Stimulated activated effector memory CD8-positive, alpha-beta T cell treated with anti-CD3 and anti-CD28 coated beads, Interleukin-12 subunit alpha, Interleukin-12 subunit beta, amount 100 ng/mL, for 72 hours (primary cell): ENCODE data around the gene LLCFC1.

Experiments
- ATAC-seq: fragments of 150-1000 bp; cut with Tn5 transposase; 2 replicates; pipeline ENCODE4 v1.10.0; 2021
- DNase-seq, 2 donors: peaks; one replicate each; pipeline ENCODE4 v3.0.0; 2021 to 2022; ENCODE audit warnings: low spot score in 2 of 2
- H3K27ac Mint-ChIP-seq: one replicate; pipeline ENCODE4 v1.8.0; 2022; ENCODE audit warnings: mild to moderate bottlenecking, mixed read lengths
- H3K36me3 Mint-ChIP-seq: one replicate; pipeline ENCODE4 v1.8.0; 2022; ENCODE audit warnings: mild to moderate bottlenecking, mixed read lengths
- H3K4me1 Mint-ChIP-seq: one replicate; pipeline ENCODE4 v1.8.0; 2022; ENCODE audit warnings: mixed read lengths
- H3K4me3 Mint-ChIP-seq: one replicate; pipeline ENCODE4 v1.8.0; 2022; ENCODE audit warnings: mild to moderate bottlenecking, mixed read lengths
- H3K9me3 Mint-ChIP-seq: one replicate; pipeline ENCODE4 v1.8.0; 2022; ENCODE audit warnings: mixed read lengths

The LLCFC1 gene

GRCh38 chr7:142948603-142949002, 9.3 kb downstream of the LLCFC1 start:
- H3K27ac Mint-ChIP-seq = no peak overlapping the region
- DNase-seq (no peak), ATAC-seq (no peak)
- H3K9me3 Mint-ChIP-seq = peaks cover under 1% of the 10 kb centered on the region
- H3K36me3 Mint-ChIP-seq = no peaks in the 10 kb centered on the region
- no peaks in the 10 kb centered on the region for H3K4me1 Mint-ChIP-seq
- no peak overlapping the region for H3K4me3 Mint-ChIP-seq

DNA sequence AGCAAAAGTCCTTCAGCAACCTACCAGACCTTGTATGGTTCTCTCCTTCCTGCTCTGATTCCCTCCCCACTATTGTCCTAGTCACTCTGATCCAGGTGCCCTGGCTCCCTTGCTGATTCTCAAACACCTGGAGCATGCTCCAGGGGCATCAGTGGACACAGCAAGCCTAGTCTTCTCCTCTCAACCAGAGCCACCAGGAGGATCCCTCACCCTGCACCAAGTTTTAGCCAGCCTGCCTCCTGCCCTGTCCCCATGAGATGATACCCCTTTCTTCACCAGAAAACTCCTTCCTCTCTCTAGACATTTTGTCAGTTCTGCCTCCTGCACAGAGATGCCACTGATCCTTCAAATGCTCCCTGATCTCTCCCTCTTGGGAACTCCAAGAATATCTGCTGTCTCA, 11.0 kb downstream of the LLCFC1 start:
- H3K9me3 Mint-ChIP-seq = peaks cover 9% of the 10 kb centered on the region
- DNase-seq (no peak), ATAC-seq (no peak)
- no peaks in the 10 kb centered on the region for H3K4me1 Mint-ChIP-seq
- H3K27ac Mint-ChIP-seq = no peak overlapping the region
- H3K36me3 Mint-ChIP-seq = no peaks in the 10 kb centered on the region
- no peak overlapping the region for H3K4me3 Mint-ChIP-seq

DNA sequence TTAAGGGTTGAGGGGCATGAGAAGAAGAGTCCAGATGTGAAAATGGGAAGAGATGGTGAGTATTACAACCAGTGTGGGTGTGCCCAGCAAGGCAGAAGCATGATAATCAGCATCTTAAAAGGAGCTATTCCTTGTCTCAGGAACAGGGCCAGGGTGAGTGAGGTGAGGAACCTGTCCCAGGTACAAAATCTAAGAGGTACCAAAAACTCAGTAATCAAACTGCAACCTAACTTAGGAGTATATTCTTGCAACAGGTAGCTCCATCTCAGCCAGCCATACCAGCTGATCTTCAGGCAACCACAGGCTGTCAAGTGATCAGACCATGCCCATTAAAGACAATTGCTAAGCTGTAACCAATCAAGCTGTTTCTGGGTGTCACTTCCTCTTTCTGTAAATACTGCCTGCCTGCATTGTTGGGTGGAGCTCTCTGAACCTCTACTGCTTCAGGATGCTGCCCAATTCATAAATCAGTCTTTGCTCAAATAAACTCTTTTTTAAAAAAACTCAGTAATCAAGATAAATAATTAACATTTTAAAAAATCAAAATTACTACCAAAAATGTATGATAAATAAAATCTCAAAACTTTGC, 15.5 kb downstream of the LLCFC1 start:
- DNase-seq (no peak), ATAC-seq (no peak)
- H3K4me3 Mint-ChIP-seq = no peak overlapping the region
- H3K27ac Mint-ChIP-seq = no peak overlapping the region
- no peaks in the 10 kb centered on the region for H3K36me3 Mint-ChIP-seq
- H3K4me1 Mint-ChIP-seq = peaks cover 5% of the 10 kb centered on the region
- peaks cover 21% of the 10 kb centered on the region for H3K9me3 Mint-ChIP-seq

GRCh38 chr7:142956951-142957623, 17.8 kb downstream of the LLCFC1 start:
- peaks cover 21% of the 10 kb centered on the region for H3K9me3 Mint-ChIP-seq
- peaks cover 5% of the 10 kb centered on the region for H3K4me1 Mint-ChIP-seq
- H3K4me3 Mint-ChIP-seq = no peak overlapping the region
- DNase-seq (no peak), ATAC-seq (no peak)
- no peaks in the 10 kb centered on the region for H3K36me3 Mint-ChIP-seq
- no peak overlapping the region for H3K27ac Mint-ChIP-seq

- H3K27ac Mint-ChIP-seq = no peak overlapping the region
- ATAC-seq (no peak), DNase-seq (no peak)
- no peaks in the 10 kb centered on the region for H3K36me3 Mint-ChIP-seq
- peaks cover 5% of the 10 kb centered on the region for H3K4me1 Mint-ChIP-seq
- no peak overlapping the region for H3K4me3 Mint-ChIP-seq
- peaks cover 21% of the 10 kb centered on the region for H3K9me3 Mint-ChIP-seq
These were observed 18.4 kb downstream of the LLCFC1 start for GRCh38 chr7:142957723-142958122.

- no peak for DNase-seq
- Mint-ChIP-seq H3K9me3 (peaks cover 16% of the 10 kb centered on the region), H3K36me3 (no peaks in the 10 kb centered on the region), H3K27ac (no peak overlapping the region), H3K4me1 (peaks cover 5% of the 10 kb centered on the region), H3K4me3 (no peak overlapping the region)
- ATAC-seq = no peak
These were observed 19.9 kb downstream of the LLCFC1 start for GRCh38 chr7:142959202-142959601.

- no peak for ATAC-seq
These were observed 21.8 kb downstream of the LLCFC1 start for GRCh38 chr7:142960955-142961512.

DNA sequence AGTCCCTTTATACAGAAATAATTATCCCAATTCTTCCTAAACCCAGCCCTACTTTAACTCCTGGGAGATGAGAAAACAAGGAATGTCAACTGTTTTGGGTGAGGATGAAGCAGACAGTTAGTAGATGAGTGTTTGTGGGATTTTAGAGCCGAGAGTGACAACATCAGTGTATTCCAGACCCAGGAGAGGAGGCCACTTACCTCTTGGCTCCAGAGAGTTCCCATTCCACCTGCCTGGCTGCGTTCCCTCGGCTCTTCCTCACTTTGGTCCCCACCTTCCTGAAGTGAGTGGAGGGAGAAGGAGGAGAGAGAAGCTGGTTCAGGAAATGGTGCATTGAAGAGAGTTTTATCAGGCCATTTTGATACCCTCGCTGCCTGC, 22.3 kb downstream of the LLCFC1 start:
- Mint-ChIP-seq H3K4me3 (no peak overlapping the region), H3K4me1 (peaks cover 5% of the 10 kb centered on the region), H3K9me3 (peaks cover 1% of the 10 kb centered on the region), H3K36me3 (no peaks in the 10 kb centered on the region), H3K27ac (no peak overlapping the region)
- DNase-seq = no peak
- no peak for ATAC-seq

More at GRCh38 chr7:142960955-142961512, 21.8 kb downstream of the LLCFC1 start:
- Mint-ChIP-seq H3K9me3 (peaks cover 7% of the 10 kb centered on the region), H3K4me1 (peaks cover 5% of the 10 kb centered on the region), H3K36me3 (no peaks in the 10 kb centered on the region), H3K27ac (no peak overlapping the region), H3K4me3 (no peak overlapping the region)
- no peak for DNase-seq

- ATAC-seq = no peak
- no peak within 1 kb of the TSS for H3K4me3 Mint-ChIP-seq
These were observed 23.0 kb downstream of the LLCFC1 start, which contains the start of gene KEL for GRCh38 chr7:142961973-142962926. Gene KEL (minus strand): TSS chr7:142962363. CDS start chr7:142962206, 157 bp downstream.

DNA sequence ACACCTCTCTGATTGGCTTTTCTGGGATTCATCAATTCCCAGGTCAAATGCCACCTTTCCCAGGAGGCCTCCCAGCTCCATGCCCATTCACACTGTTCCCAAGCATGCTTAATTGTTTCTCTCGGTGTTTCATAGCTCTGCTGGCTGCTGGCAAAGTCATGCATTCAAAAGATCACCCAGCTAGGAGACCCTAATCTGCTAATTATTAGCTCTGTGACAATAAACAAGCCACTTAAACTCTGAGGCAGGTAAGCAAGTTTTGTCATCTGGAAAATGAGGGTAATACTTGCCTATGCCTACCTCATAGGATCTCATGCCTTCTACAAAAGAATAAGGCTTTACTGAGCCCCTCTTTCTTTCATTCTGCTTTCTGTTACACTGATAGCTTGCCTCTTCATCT, 23.7 kb downstream of the LLCFC1 start:
- H3K27ac Mint-ChIP-seq = no peak overlapping the region
- H3K36me3 Mint-ChIP-seq = no peaks in the 10 kb centered on the region
- H3K9me3 Mint-ChIP-seq = no peaks in the 10 kb centered on the region
- H3K4me3 Mint-ChIP-seq = no peak overlapping the region
- no peaks in the 10 kb centered on the region for H3K4me1 Mint-ChIP-seq
- ATAC-seq (no peak), DNase-seq (no peak)

More at GRCh38 chr7:142961973-142962926, 23.0 kb downstream of the LLCFC1 start, which contains the start of gene KEL:
- no peak within 1 kb of the TSS for H3K27ac Mint-ChIP-seq
- H3K4me1 Mint-ChIP-seq = peaks cover under 1% of the 10 kb centered on the region
- H3K9me3 Mint-ChIP-seq = no peaks in the 10 kb centered on the region
- DNase-seq = no peak
- H3K36me3 Mint-ChIP-seq = no peaks in the 10 kb centered on the region

GRCh38 chr7:142963993-142964392, 24.7 kb downstream of the LLCFC1 start:
- no peaks in the 10 kb centered on the region for H3K36me3 Mint-ChIP-seq
- no peak overlapping the region for H3K4me3 Mint-ChIP-seq
- DNase-seq (no peak), ATAC-seq (no peak)
- H3K27ac Mint-ChIP-seq = no peak overlapping the region
- H3K4me1 Mint-ChIP-seq = no peaks in the 10 kb centered on the region
- H3K9me3 Mint-ChIP-seq = no peaks in the 10 kb centered on the region

GRCh38 chr7:142964502-142965246, 25.4 kb downstream of the LLCFC1 start:
- no peak for ATAC-seq
- DNase-seq = no peak
- H3K4me3 Mint-ChIP-seq = no peak overlapping the region
- H3K4me1 Mint-ChIP-seq = no peaks in the 10 kb centered on the region
- H3K36me3 Mint-ChIP-seq = no peaks in the 10 kb centered on the region
- no peaks in the 10 kb centered on the region for H3K9me3 Mint-ChIP-seq
- no peak overlapping the region for H3K27ac Mint-ChIP-seq

DNA sequence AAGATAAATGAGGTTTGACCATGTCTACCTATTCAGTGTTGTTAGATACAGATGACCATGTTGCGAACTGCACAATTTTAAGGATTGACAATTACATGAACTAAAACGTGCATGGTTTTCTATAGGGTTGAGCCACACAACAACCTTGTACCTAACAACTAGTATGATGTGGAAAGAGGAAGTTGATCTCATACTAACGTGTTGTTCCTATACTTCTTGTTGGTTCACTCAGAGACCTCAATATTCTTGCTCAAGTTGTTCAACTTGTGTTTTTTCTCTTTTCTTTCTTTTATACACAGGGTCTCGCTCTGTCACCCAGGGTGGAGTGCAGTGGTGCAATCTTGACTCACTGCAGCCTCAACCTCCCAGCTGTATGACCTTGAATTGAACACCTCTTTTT, 28.9 kb downstream of the LLCFC1 start:
- DNase-seq (no peak), ATAC-seq (no peak)
- no peaks in the 10 kb centered on the region for H3K9me3 Mint-ChIP-seq
- H3K4me1 Mint-ChIP-seq = no peaks in the 10 kb centered on the region
- H3K27ac Mint-ChIP-seq = no peak overlapping the region
- H3K4me3 Mint-ChIP-seq = no peak overlapping the region
- H3K36me3 Mint-ChIP-seq = no peaks in the 10 kb centered on the region

DNA sequence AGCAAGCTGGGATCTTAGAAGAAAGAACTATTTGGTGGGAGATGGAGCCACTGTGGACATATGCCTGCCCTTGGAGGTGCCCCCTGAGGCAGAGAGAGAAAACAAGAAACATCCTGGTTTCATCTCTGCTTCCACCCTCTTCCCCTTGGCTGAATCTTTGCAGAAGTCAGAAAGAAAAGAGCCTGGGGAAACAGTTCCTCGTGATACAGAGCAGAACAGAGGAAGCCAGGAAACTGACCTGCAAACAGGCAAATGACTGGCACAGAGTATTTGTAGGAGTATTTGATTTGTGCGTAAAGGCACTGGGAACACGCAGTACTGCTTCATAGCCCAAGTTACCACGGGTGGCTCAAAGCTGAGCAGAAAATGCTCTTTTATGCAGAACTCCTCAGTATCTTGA, 29.9 kb downstream of the LLCFC1 start:
- H3K27ac Mint-ChIP-seq = no peak overlapping the region
- no peak overlapping the region for H3K4me3 Mint-ChIP-seq
- H3K9me3 Mint-ChIP-seq = no peaks in the 10 kb centered on the region
- DNase-seq (no peak), ATAC-seq (no peak)
- H3K4me1 Mint-ChIP-seq = no peaks in the 10 kb centered on the region
- H3K36me3 Mint-ChIP-seq = no peaks in the 10 kb centered on the region

- no peaks in the 10 kb centered on the region for H3K9me3 Mint-ChIP-seq
- no peak for DNase-seq
- H3K4me3 Mint-ChIP-seq = no peak overlapping the region
- H3K36me3 Mint-ChIP-seq = no peaks in the 10 kb centered on the region
- no peak for ATAC-seq
- H3K4me1 Mint-ChIP-seq = no peaks in the 10 kb centered on the region
- no peak overlapping the region for H3K27ac Mint-ChIP-seq
These were observed 35.3 kb downstream of the LLCFC1 start for GRCh38 chr7:142974626-142975025.
